T1000 (cell line): ENCODE results near the gene POLD3.
A peak's percentile ranks its signal among the peaks of the same experiment; 100 is the strongest.
"Not testable (repeated sequence)": the region's sequence is repeated elsewhere in the genome, so short reads cannot be mapped to it uniquely, and the experiment has no call there.

Source experiments
- DNase-seq: peaks from one replicate; lab custom pipeline; 2025; ENCODE audit warnings: mixed read lengths; lab: John Stamatoyannopoulos, UW

The POLD3 gene

GRCh38 chr11:74581954-74582547 is 10.3 kb upstream of the POLD3 start:
- no peak for DNase-seq

- no peak for DNase-seq
Observed at GRCh38 chr11:74583024-74583624, 9.3 kb upstream of the POLD3 start.

- DNase-seq = not testable (repeated sequence)
Observed at GRCh38 chr11:74590492-74590891, 1.9 kb upstream of the POLD3 start.

GRCh38 chr11:74592063-74592440 is 330 bp upstream of the POLD3 start:
- no peak for DNase-seq

GRCh38 chr11:74593463-74593862 is 1.1 kb downstream of the POLD3 start:
- no peak for DNase-seq

- DNase-seq = no peak
Observed at GRCh38 chr11:74602637-74603556, 10.5 kb downstream of the POLD3 start.

GRCh38 chr11:74603845-74604244 is 11.5 kb downstream of the POLD3 start:
- no peak for DNase-seq

GRCh38 chr11:74604311-74604710 is 11.9 kb downstream of the POLD3 start:
- no peak for DNase-seq

GRCh38 chr11:74605403-74605802 is 13.0 kb downstream of the POLD3 start:
- no peak for DNase-seq

GRCh38 chr11:74608431-74608830 is 16.0 kb downstream of the POLD3 start:
- no peak for DNase-seq

GRCh38 chr11:74611369-74611861 is 19.0 kb downstream of the POLD3 start:
- no peak for DNase-seq

- no peak for DNase-seq
Observed at GRCh38 chr11:74612877-74613276, 20.5 kb downstream of the POLD3 start.

- DNase-seq = no peak
Observed at GRCh38 chr11:74615311-74615710, 22.9 kb downstream of the POLD3 start.

GRCh38 chr11:74615988-74616387 is 23.6 kb downstream of the POLD3 start:
- no peak for DNase-seq

GRCh38 chr11:74620531-74620930 is 28.1 kb downstream of the POLD3 start:
- DNase-seq = no peak

GRCh38 chr11:74626130-74626529 is 33.7 kb downstream of the POLD3 start:
- DNase-seq = no peak

- no peak for DNase-seq
Observed at GRCh38 chr11:74626604-74627003, 34.2 kb downstream of the POLD3 start.

- no peak for DNase-seq
Observed at GRCh38 chr11:74627381-74627780, 35.0 kb downstream of the POLD3 start.

GRCh38 chr11:74630043-74630442 is 37.7 kb downstream of the POLD3 start:
- no peak for DNase-seq

GRCh38 chr11:74633406-74634393 is 41.3 kb downstream of the POLD3 start:
- no peak for DNase-seq

- peak; percentile 19 for DNase-seq
Observed at GRCh38 chr11:74634537-74634936, 42.2 kb downstream of the POLD3 start.
